Neural progenitor cell (in vitro differentiated cells): ENCODE results near the gene OPTC. TPM values are rescaled to one million over a fixed set of nuclear protein-coding genes. Genes with fewer than 3 reads are reported as not detected.
A peak's percentile ranks its signal among the peaks of the same experiment; 100 is the strongest.

Experiments
- DNase-seq: peaks from one replicate; pipeline ENCODE4 v3.0.0-alpha.2; 2016; ENCODE audit warnings: low spot score
- H2AFZ ChIP-seq: fragments of 200-600 bp; sonication (generic); replicated peaks from 2 replicates; pipeline ENCODE4 v1.6.1; 2016; ENCODE audit warnings: antibody characterized with exemption
- H3F3A ChIP-seq: fragments of 200-600 bp; sonication (generic); 2 replicates; pipeline ENCODE4 v1.6.1; 2016; ENCODE audit warnings: antibody characterized with exemption, low read depth
- H3K27ac ChIP-seq: fragments of 200-600 bp; sonication (generic); 2 replicates; pipeline ENCODE4 v1.5.1; 2016; ENCODE audit warnings: mild to moderate bottlenecking
- H3K27me3 ChIP-seq: fragments of 200-600 bp; sonication (generic); 2 replicates; pipeline ENCODE4 v1.6.1; 2016; ENCODE audit warnings: mild to moderate bottlenecking, moderate library complexity
- H3K36me3 ChIP-seq: fragments of 200-600 bp; sonication (generic); 2 replicates; pipeline ENCODE4 v1.5.1; 2016
- H3K4me1 ChIP-seq: fragments of 200-600 bp; sonication (generic); 2 replicates; pipeline ENCODE4 v1.6.1; 2016; ENCODE audit warnings: mixed run types
- H3K4me2 ChIP-seq: fragments of 200-600 bp; sonication (generic); 2 replicates; pipeline ENCODE4 v1.6.1; 2016
- H3K4me3 ChIP-seq: fragments of 200-600 bp; sonication (generic); 2 replicates; pipeline ENCODE4 v1.5.1; 2016
- H3K79me2 ChIP-seq: fragments of 200-600 bp; sonication (generic); 2 replicates; pipeline ENCODE4 v1.6.1; 2016; ENCODE audit warnings: low read depth
- H3K9ac ChIP-seq: fragments of 200-600 bp; sonication (generic); 2 replicates; pipeline ENCODE4 v1.6.1; 2016
- H3K9me3 ChIP-seq: fragments of 200-600 bp; sonication (generic); 2 replicates; pipeline ENCODE4 v1.5.1; 2016; ENCODE audit warnings: low read depth
- H4K20me1 ChIP-seq: fragments of 200-600 bp; sonication (generic); 2 replicates; pipeline ENCODE4 v1.6.1; 2016; ENCODE audit warnings: low read depth
- H3K27ac Mint-ChIP-seq: 3 replicates; pipeline ENCODE4 v1.8.0; 2021; ENCODE audit warnings: mixed read lengths
- H3K27me3 Mint-ChIP-seq: 2 replicates; pipeline ENCODE4 v1.8.0; 2022; ENCODE audit warnings: low read depth, mild to moderate bottlenecking, inconsistent platforms, moderate library complexity, mixed read lengths; ENCODE audit not compliant: insufficient read depth
- H3K36me3 Mint-ChIP-seq: 3 replicates; pipeline ENCODE4 v1.8.0; 2021; ENCODE audit warnings: mixed read lengths
- H3K4me1 Mint-ChIP-seq: 3 replicates; pipeline ENCODE4 v1.8.0; 2021; ENCODE audit warnings: mixed read lengths
- H3K4me3 Mint-ChIP-seq: 3 replicates; pipeline ENCODE4 v1.8.0; 2021; ENCODE audit warnings: mild to moderate bottlenecking, moderate library complexity, mixed read lengths
- H3K9me3 Mint-ChIP-seq: 3 replicates; pipeline ENCODE4 v1.8.0; 2020; ENCODE audit warnings: mixed read lengths
- EZH2 ChIP-seq: fragments of 200-600 bp; sonication (generic); IDR thresholded peaks from 2 replicates; pipeline ENCODE4 v1.6.1; 2017; ENCODE audit warnings: antibody characterized with exemption, mild to moderate bottlenecking, moderate library complexity
- EZH2phosphoT487 ChIP-seq: fragments of 200-600 bp; sonication (generic); IDR thresholded peaks from 2 replicates; pipeline ENCODE4 v1.6.1; 2017; ENCODE audit warnings: antibody characterized with exemption
- total RNA-seq: library from RNA; depleted of rRNA; stranded (reverse); fragments of >200 nt; gene quantifications from 2 replicates; pipeline ENCODE4 v1.2.3, GENCODE V29; 2015; ENCODE audit warnings: low replicate concordance
- TF ChIP-seq, protein P1 (sequence below): fragments of 200-600 bp; sonication (generic); IDR thresholded peaks from 2 replicates; pipeline ENCODE4 v1.5.1; 2017; ENCODE audit warnings: antibody characterized with exemption, mild to moderate bottlenecking

OPTC gene
- total RNA-seq, 1 donor from 2014 or later, result not detected

DNA sequence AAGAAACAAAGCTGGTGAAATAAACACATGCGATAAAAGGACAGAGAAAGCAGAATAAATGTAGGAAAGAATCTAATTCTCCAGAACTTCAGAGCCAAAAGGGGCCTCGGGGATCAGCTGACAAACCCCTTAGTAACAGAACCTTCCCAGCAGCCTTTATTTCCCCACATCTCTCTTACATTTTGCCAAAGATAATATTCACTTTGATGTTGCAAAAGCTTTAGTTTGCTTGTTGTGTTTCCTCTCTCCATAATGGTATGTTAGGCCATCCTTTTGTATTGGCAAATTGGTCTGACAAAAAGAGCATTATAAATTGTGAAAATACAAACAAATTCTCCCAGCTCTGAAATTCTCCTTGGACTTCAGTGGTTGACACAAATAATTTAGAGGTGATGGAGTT lies 54.9 kb downstream of the OPTC start:
- Histone ChIP-seq H2AFZ (no peak overlapping the region), H3K9ac (no peak overlapping the region), H3F3A (no peaks in the 10 kb centered on the region), H3K79me2 (no peaks in the 10 kb centered on the region), H3K27me3 (no peaks in the 10 kb centered on the region), H3K4me3 (no peak overlapping the region), H3K27ac (no peak overlapping the region), H3K36me3 (no peaks in the 10 kb centered on the region), H3K4me2 (peak overlapping the region; percentile 47), H3K4me1 (peaks cover 22% of the 10 kb centered on the region), H3K9me3 (no peaks in the 10 kb centered on the region), H4K20me1 (no peaks in the 10 kb centered on the region)
- no peaks in the 10 kb centered on the region for H3K27me3 Mint-ChIP-seq
- TF ChIP-seq EZH2phosphoT487 (no peak), EZH2 (no peak)
- TF ChIP-seq, protein P1, sequence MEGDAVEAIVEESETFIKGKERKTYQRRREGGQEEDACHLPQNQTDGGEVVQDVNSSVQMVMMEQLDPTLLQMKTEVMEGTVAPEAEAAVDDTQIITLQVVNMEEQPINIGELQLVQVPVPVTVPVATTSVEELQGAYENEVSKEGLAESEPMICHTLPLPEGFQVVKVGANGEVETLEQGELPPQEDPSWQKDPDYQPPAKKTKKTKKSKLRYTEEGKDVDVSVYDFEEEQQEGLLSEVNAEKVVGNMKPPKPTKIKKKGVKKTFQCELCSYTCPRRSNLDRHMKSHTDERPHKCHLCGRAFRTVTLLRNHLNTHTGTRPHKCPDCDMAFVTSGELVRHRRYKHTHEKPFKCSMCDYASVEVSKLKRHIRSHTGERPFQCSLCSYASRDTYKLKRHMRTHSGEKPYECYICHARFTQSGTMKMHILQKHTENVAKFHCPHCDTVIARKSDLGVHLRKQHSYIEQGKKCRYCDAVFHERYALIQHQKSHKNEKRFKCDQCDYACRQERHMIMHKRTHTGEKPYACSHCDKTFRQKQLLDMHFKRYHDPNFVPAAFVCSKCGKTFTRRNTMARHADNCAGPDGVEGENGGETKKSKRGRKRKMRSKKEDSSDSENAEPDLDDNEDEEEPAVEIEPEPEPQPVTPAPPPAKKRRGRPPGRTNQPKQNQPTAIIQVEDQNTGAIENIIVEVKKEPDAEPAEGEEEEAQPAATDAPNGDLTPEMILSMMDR, result no peak
- no peak for DNase-seq
- H3K9me3 Mint-ChIP-seq, result no peaks in the 10 kb centered on the region
- no peak overlapping the region for H3K4me3 Mint-ChIP-seq
- H3K36me3 Mint-ChIP-seq, result no peaks in the 10 kb centered on the region
- H3K4me1 Mint-ChIP-seq, result peaks cover 27% of the 10 kb centered on the region
- no peak overlapping the region for H3K27ac Mint-ChIP-seq

DNA sequence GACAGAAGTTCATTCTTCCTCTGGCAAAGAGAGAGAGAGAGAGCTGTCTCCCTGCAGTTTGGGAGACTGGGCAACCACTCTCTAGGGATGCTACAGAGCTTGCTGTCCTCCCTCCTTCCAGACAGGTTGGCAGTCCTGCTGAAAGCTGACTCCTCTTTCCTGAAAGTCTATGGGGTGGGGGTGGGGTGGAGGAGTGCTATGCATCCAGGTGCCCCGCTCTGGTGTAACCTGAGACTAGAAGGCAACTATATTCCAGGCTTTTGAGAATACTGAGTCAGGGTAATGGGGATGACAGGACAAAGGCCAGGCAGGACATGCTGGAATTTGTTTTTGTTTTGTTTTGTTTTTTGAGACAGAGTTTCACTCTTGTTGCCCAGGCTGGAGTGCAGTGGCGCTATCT lies 55.4 kb downstream of the OPTC start:
- Histone ChIP-seq H3K27ac (no peak overlapping the region), H3K4me2 (peak overlapping the region; percentile 47), H3K4me1 (peaks cover 22% of the 10 kb centered on the region), H3K9me3 (no peaks in the 10 kb centered on the region), H3K27me3 (no peaks in the 10 kb centered on the region), H3K36me3 (no peaks in the 10 kb centered on the region), H3K9ac (no peak overlapping the region), H3F3A (no peaks in the 10 kb centered on the region), H4K20me1 (no peaks in the 10 kb centered on the region), H3K4me3 (no peak overlapping the region), H2AFZ (no peak overlapping the region), H3K79me2 (no peaks in the 10 kb centered on the region)
- Mint-ChIP-seq H3K27me3 (no peaks in the 10 kb centered on the region), H3K27ac (no peak overlapping the region), H3K9me3 (no peaks in the 10 kb centered on the region), H3K36me3 (no peaks in the 10 kb centered on the region), H3K4me1 (peaks cover 31% of the 10 kb centered on the region), H3K4me3 (no peak overlapping the region)
- DNase-seq, result peak; percentile 24
- TF ChIP-seq EZH2phosphoT487 (no peak), EZH2 (no peak)
- TF ChIP-seq, protein P1, result no peak

DNA sequence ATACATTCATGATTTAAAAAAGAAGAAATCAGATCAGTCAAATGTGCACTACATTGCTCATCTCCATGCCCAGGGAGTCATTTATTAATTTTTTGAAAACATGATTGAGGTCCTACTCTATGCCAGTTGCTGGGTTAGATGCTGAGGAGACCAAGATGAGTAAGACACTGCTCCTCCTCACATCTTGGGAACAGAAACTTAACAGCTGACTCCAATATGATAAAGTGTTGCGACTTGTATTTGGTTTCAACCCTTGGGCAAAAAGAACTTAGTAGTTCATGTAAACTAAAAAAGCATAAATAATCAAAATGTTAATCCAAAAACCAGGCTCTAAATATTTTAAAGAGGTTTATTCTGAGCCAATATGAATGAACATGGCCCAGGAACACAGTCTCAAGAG lies 56.9 kb downstream of the OPTC start:
- no peaks in the 10 kb centered on the region for H3F3A ChIP-seq
- H3K9me3 Mint-ChIP-seq, result no peaks in the 10 kb centered on the region
- peaks cover 42% of the 10 kb centered on the region for H3K4me1 Mint-ChIP-seq
- H3K27ac Mint-ChIP-seq, result no peak overlapping the region
- H3K27me3 ChIP-seq, result no peaks in the 10 kb centered on the region
- H3K9me3 ChIP-seq, result no peaks in the 10 kb centered on the region
- H3K4me3 ChIP-seq, result no peak overlapping the region
- H3K4me1 ChIP-seq, result peaks cover 31% of the 10 kb centered on the region
- TF ChIP-seq, protein P1, result no peak
- TF ChIP-seq EZH2 (no peak), EZH2phosphoT487 (no peak)
- no peak overlapping the region for H3K27ac ChIP-seq
- DNase-seq, result no peak
- no peaks in the 10 kb centered on the region for H3K27me3 Mint-ChIP-seq
- H3K4me3 Mint-ChIP-seq, result no peak overlapping the region
- no peak overlapping the region for H3K9ac ChIP-seq
- no peak overlapping the region for H3K4me2 ChIP-seq
- no peaks in the 10 kb centered on the region for H4K20me1 ChIP-seq
- H3K79me2 ChIP-seq, result no peaks in the 10 kb centered on the region
- no peaks in the 10 kb centered on the region for H3K36me3 ChIP-seq
- no peaks in the 10 kb centered on the region for H3K36me3 Mint-ChIP-seq
- H2AFZ ChIP-seq, result no peak overlapping the region
